Neural progenitor cell (in vitro differentiated cells): Measurements from ENCODE around the gene GLCE.

Experiments used
- EZH2phosphoT487 ChIP-seq: fragments of 200-600 bp; sonication (generic); IDR thresholded peaks from 2 replicates; pipeline ENCODE4 v1.6.1; 2017; ENCODE audit warnings: antibody characterized with exemption
- TF ChIP-seq, protein P1 (sequence below): fragments of 200-600 bp; sonication (generic); IDR thresholded peaks from 2 replicates; pipeline ENCODE4 v1.5.1; 2017; ENCODE audit warnings: antibody characterized with exemption, mild to moderate bottlenecking

DNA sequence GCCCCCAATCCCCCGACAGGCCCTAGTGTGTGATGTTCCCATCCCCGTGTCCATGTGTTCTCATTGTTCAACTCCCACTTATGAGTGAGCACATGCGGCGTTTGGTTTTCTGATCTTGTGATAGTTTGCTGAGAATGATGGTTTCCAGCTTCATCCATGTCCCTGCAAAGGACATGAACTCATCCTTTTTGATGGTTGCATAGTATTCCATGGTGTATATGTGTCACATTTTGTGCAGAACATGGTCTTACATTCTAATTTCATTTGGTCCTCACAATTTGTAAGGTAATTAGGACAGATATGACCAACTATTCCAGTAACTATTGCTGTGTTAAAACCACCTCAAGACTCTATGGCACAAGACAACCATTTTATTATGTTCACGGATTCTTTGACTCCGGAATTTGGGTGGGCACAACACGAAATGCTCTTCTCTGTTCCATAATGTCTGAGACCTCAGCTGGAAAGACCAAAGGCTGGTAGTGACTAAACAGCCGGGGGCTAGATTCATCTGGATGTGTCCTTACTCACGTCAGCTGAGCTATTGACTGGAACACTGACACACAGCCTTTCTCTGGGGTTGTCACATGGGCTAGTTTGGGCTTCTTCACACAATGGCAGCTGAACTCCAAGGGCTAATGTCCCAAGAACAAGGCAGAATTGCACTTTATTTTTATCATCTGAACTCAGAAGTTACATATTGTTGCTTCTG lies 13.6 kb upstream of the GLCE start:
- TF ChIP-seq, protein P1, sequence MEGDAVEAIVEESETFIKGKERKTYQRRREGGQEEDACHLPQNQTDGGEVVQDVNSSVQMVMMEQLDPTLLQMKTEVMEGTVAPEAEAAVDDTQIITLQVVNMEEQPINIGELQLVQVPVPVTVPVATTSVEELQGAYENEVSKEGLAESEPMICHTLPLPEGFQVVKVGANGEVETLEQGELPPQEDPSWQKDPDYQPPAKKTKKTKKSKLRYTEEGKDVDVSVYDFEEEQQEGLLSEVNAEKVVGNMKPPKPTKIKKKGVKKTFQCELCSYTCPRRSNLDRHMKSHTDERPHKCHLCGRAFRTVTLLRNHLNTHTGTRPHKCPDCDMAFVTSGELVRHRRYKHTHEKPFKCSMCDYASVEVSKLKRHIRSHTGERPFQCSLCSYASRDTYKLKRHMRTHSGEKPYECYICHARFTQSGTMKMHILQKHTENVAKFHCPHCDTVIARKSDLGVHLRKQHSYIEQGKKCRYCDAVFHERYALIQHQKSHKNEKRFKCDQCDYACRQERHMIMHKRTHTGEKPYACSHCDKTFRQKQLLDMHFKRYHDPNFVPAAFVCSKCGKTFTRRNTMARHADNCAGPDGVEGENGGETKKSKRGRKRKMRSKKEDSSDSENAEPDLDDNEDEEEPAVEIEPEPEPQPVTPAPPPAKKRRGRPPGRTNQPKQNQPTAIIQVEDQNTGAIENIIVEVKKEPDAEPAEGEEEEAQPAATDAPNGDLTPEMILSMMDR: no peak
- no peak for TF ChIP-seq EZH2phosphoT487
